IMR-90 (cell line): ENCODE results near the gene DYSF. TPM values are rescaled to one million over a fixed set of nuclear protein-coding genes. Genes with fewer than 3 reads are reported as not detected.

Experiments
- ATAC-seq: fragments of 200-7000 bp; cut with Tn5 transposase; 2 replicates; pipeline ENCODE4 v1.9.1; 2020; ENCODE audit warnings: low read depth, mild to moderate bottlenecking, moderate library complexity
- BruUV-seq: library from RNA; stranded (reverse); fragments of 400-500 nt; replicated peaks from 2 replicates; lab custom pipeline; 2021; lab: Mats Ljungman, UMichigan
- CTCF ChIA-PET: fragments of 300-600 bp; formaldehyde crosslinking; extraction: SDS; loops from one replicate; lab custom pipeline; 2021; ENCODE audit warnings: antibody characterized with exemption; lab: Yijun Ruan, JAX
- POLR2A ChIA-PET: fragments of 300-600 bp; sonication (Branson Sonifier 250); formaldehyde crosslinking; loops from one replicate; lab custom pipeline; 2022; ENCODE audit warnings: antibody characterized with exemption; ENCODE audit not compliant: unreplicated experiment; lab: Charles Lee
- DNase-seq: peaks from one replicate; pipeline ENCODE4 v3.0.0; 2013
- H2AFZ ChIP-seq: replicated peaks from 2 replicates; pipeline ENCODE3; 2013; ENCODE audit warnings: low read length, mild to moderate bottlenecking; ENCODE audit not compliant: poor library complexity
- H2AK5ac ChIP-seq: 2 replicates; pipeline ENCODE4 v1.6.1; 2013; ENCODE audit warnings: low read depth, low read length, inconsistent platforms
- H2AK9ac ChIP-seq: replicated peaks from 2 replicates; pipeline ENCODE3; 2013; ENCODE audit warnings: mild to moderate bottlenecking, low read depth, low read length, moderate library complexity; ENCODE audit not compliant: poor library complexity
- H2BK120ac ChIP-seq: 2 replicates; pipeline ENCODE4 v1.6.1; 2013; ENCODE audit warnings: low read depth, low read length, inconsistent platforms
- H2BK15ac ChIP-seq: 3 replicates; pipeline ENCODE4 v1.6.1; 2013; ENCODE audit warnings: low read depth, low read length, inconsistent platforms
- H2BK20ac ChIP-seq: 2 replicates; pipeline ENCODE4 v1.6.1; 2013; ENCODE audit warnings: low read depth, mild to moderate bottlenecking, inconsistent platforms, low read length, moderate library complexity
- H2BK5ac ChIP-seq: 2 replicates; pipeline ENCODE4 v1.6.1; 2013; ENCODE audit warnings: mild to moderate bottlenecking, low read depth, low read length, inconsistent platforms; ENCODE audit not compliant: poor library complexity, severe bottlenecking
- H3K14ac ChIP-seq: replicated peaks from 2 replicates; pipeline ENCODE4 v1.6.1; 2013; ENCODE audit warnings: low read depth, low read length, inconsistent platforms
- H3K18ac ChIP-seq: 2 replicates; pipeline ENCODE4 v1.6.1; 2013; ENCODE audit warnings: low read depth, low read length, control low read depth
- H3K23ac ChIP-seq: 2 replicates; pipeline ENCODE4 v1.6.1; 2013; ENCODE audit warnings: low read depth, low read length, inconsistent platforms
- H3K27ac ChIP-seq: 2 replicates; pipeline ENCODE4 v1.5.1; 2013; ENCODE audit warnings: mild to moderate bottlenecking, control low read depth, low read length; ENCODE audit not compliant: insufficient read depth
- H3K27me3 ChIP-seq: 2 replicates; pipeline ENCODE4 v1.6.1; 2013; ENCODE audit warnings: low read length; ENCODE audit not compliant: control insufficient read depth, insufficient read depth
- H3K36me3 ChIP-seq: 2 replicates; pipeline ENCODE4 v1.6.1; 2013; ENCODE audit warnings: low read length, mixed read lengths; ENCODE audit not compliant: control insufficient read depth, insufficient read depth
- H3K4ac ChIP-seq: 2 replicates; pipeline ENCODE4 v1.6.1; 2013; ENCODE audit warnings: low read depth, low read length, inconsistent platforms
- H3K4me1 ChIP-seq: 2 replicates; pipeline ENCODE4 v1.6.1; 2013; ENCODE audit warnings: low read length, mixed read lengths; ENCODE audit not compliant: control insufficient read depth, insufficient read depth
- H3K4me2 ChIP-seq: 2 replicates; pipeline ENCODE4 v1.6.1; 2013; ENCODE audit warnings: low read depth, mild to moderate bottlenecking, control low read depth, low read length, moderate library complexity
- H3K4me3 ChIP-seq: 2 replicates; pipeline ENCODE4 v1.5.1; 2013; ENCODE audit warnings: low read depth, mild to moderate bottlenecking, control low read depth, low read length, moderate library complexity; ENCODE audit not compliant: insufficient read depth
- H3K56ac ChIP-seq: 2 replicates; pipeline ENCODE4 v1.6.1; 2013; ENCODE audit warnings: low read length, inconsistent platforms; ENCODE audit not compliant: insufficient read depth; ENCODE audit errors: extremely low read depth
- H3K79me1 ChIP-seq, 2 experiments: 2 replicates each; pipeline ENCODE4 v1.6.1; 2013; ENCODE audit warnings: low read length in 2 of 2, inconsistent platforms in 1 of 2, low read depth in 1 of 2
- H3K9ac ChIP-seq: 2 replicates; pipeline ENCODE4 v1.6.1; 2013; ENCODE audit warnings: low read depth, low read length, control low read depth
- H3K9me1 ChIP-seq: 2 replicates; pipeline ENCODE4 v1.6.1; 2013; ENCODE audit warnings: low read length, inconsistent platforms; ENCODE audit not compliant: insufficient read depth
- H3K9me3 ChIP-seq: 2 replicates; pipeline ENCODE4 v1.6.1; 2013; ENCODE audit warnings: low read length; ENCODE audit not compliant: control insufficient read depth, insufficient read depth
- H4K20me1 ChIP-seq: 2 replicates; pipeline ENCODE4 v1.6.1; 2013; ENCODE audit warnings: low read length, inconsistent platforms; ENCODE audit not compliant: insufficient read depth
- H4K5ac ChIP-seq: 2 replicates; pipeline ENCODE4 v1.6.1; 2013; ENCODE audit warnings: mild to moderate bottlenecking, low read depth, low read length, control low read depth
- H4K8ac ChIP-seq, 2 experiments: 2 replicates each; pipeline ENCODE4 v1.6.1; 2013; ENCODE audit warnings: low read depth in 2 of 2, low read length in 2 of 2, control low read depth in 1 of 2, inconsistent platforms in 1 of 2
- H4K91ac ChIP-seq: 2 replicates; pipeline ENCODE4 v1.6.1; 2013; ENCODE audit warnings: low read depth, low read length, inconsistent platforms; ENCODE audit not compliant: insufficient read depth
- BHLHE40 ChIP-seq: fragments of 150-350 bp; IDR thresholded peaks from 2 replicates; pipeline ENCODE4 v1.6.1; 2016; ENCODE audit warnings: mild to moderate bottlenecking, low read depth, low read length
- CEBPB ChIP-seq: IDR thresholded peaks from 2 replicates; pipeline ENCODE4 v1.6.1; 2012; ENCODE audit warnings: low read depth, low read length, improper control_type of control experiment
- CHD1 ChIP-seq: IDR thresholded peaks from 2 replicates; pipeline ENCODE4 v1.6.1; 2012; ENCODE audit warnings: low read depth, low read length, improper control_type of control experiment
- FOS ChIP-seq: fragments of 150-350 bp; IDR thresholded peaks from 2 replicates; pipeline ENCODE4 v1.6.1; 2016; ENCODE audit warnings: low read depth, low read length
- MAFK ChIP-seq: IDR thresholded peaks from 2 replicates; pipeline ENCODE4 v1.6.1; 2012; ENCODE audit warnings: low read depth, low read length, improper control_type of control experiment
- MAZ ChIP-seq: IDR thresholded peaks from 2 replicates; pipeline ENCODE4 v1.6.1; 2012; ENCODE audit warnings: low read depth, mild to moderate bottlenecking, low read length, improper control_type of control experiment, moderate library complexity, borderline replicate concordance
- MXI1 ChIP-seq: IDR thresholded peaks from 2 replicates; pipeline ENCODE4 v1.6.1; 2012; ENCODE audit warnings: low read depth, mild to moderate bottlenecking, low read length, moderate library complexity, borderline replicate concordance
- NFE2L2 ChIP-seq: fragments of 150-350 bp; IDR thresholded peaks from 2 replicates; pipeline ENCODE4 v1.6.1; 2016; ENCODE audit warnings: low read depth, mild to moderate bottlenecking, low read length
- POLR2A ChIP-seq: IDR thresholded peaks from 2 replicates; pipeline ENCODE4 v1.6.1; 2012; ENCODE audit warnings: mild to moderate bottlenecking, low read depth, low read length
- RAD21 ChIP-seq: IDR thresholded peaks from 2 replicates; pipeline ENCODE4 v1.6.1; 2012; ENCODE audit warnings: low read length, improper control_type of control experiment
- RCOR1 ChIP-seq: IDR thresholded peaks from 2 replicates; pipeline ENCODE4 v1.6.1; 2012; ENCODE audit warnings: mild to moderate bottlenecking, low read length, improper control_type of control experiment; ENCODE audit not compliant: insufficient replicate concordance
- RFX5 ChIP-seq: IDR thresholded peaks from 2 replicates; pipeline ENCODE4 v1.8.0; 2012; ENCODE audit warnings: low read depth, mild to moderate bottlenecking, low read length, moderate library complexity
- WGBS, 2 experiments: methylation state at CpG; one replicate each; pipeline versions ENCODE4 v1.1.5 to v1.1.7; 2013; ENCODE audit warnings: missing lambda C conversion rate in 2 of 2; ENCODE audit not compliant: insufficient read length in 1 of 2; ENCODE audit errors: extremely low coverage in 2 of 2; 5-methylcytosine and 5-hydroxymethylcytosine counted together
- dilution Hi-C: fragments of 300-500 bp; cut with HindIII; formaldehyde crosslinking; loops from one replicate; pipeline ENCODE4 v1.14.3; 2018; ENCODE audit warnings: low sequenced_read_pairs; ENCODE audit not compliant: unreplicated experiment
- in situ Hi-C: fragments of 300-500 bp; cut with MboI; formaldehyde crosslinking; loops from 3 replicates; pipeline ENCODE4 v1.14.3; 2019; ENCODE audit warnings: low sequenced_read_pairs, inconsistent platforms, mixed read lengths
- intact Hi-C: fragments of 100-400 bp; cut with micrococcal nuclease; formaldehyde crosslinking; loops from 2 replicates; pipeline ENCODE4 v1.10.0; 2022
- polyA plus RNA-seq, 3 experiments: library from polyadenylated mRNA; depleted of rRNA; stranded (reverse); fragments of >200 nt; gene quantifications; 2 replicates each; pipeline ENCODE4 v1.2.3, GENCODE V29; 2012; ENCODE audit warnings: low replicate concordance in 1 of 3
- total RNA-seq: library from RNA; depleted of rRNA; stranded (reverse); fragments of >200 nt; gene quantifications from 2 replicates; pipeline ENCODE4 v1.2.3, GENCODE V29; 2012
- TF ChIP-seq, protein P1 (sequence below): conservative IDR thresholded peaks from 2 replicates; pipeline ENCODE4 v1.5.1; 2012; ENCODE audit warnings: mild to moderate bottlenecking, low read depth, low read length, improper control_type of control experiment

Gene DYSF
- total and polyA plus RNA-seq, 2 of the 4 experiments (the other 2 are of a cell fraction): 0.09 to 0.18 TPM

DNA sequence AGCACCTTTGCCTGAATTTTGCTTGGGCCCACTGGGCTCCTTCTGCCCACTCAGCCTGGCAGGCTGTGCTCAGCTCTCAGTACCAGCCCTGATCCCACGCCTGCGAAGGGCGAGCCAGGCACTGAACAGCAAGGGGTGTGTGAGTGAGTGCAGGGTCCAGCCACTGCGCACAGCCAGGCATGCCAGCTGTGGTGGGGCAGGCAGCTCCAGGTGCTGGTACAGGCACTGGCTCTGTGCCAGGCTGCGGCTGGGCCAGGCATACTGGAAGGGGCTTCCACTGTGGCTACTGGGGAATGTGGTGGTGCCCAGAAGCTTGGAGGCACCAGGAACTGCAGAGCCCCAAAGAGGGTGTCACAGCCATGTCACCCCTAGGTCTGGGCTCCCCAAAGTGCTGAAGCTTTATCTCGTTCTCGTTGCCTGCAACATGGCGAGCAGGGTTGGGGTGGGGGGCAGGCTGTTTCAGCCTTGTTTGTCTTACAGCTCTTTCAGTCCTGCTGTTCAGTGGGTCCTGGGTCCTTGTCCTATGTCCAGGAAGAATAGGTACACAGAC is 8.8 kb downstream of the DYSF start (continued):
- TF ChIP-seq FOS (no peak), MAZ (no peak), BHLHE40 (no peak), RAD21 (no peak), POLR2A (no peak), MAFK (no peak)

DNA sequence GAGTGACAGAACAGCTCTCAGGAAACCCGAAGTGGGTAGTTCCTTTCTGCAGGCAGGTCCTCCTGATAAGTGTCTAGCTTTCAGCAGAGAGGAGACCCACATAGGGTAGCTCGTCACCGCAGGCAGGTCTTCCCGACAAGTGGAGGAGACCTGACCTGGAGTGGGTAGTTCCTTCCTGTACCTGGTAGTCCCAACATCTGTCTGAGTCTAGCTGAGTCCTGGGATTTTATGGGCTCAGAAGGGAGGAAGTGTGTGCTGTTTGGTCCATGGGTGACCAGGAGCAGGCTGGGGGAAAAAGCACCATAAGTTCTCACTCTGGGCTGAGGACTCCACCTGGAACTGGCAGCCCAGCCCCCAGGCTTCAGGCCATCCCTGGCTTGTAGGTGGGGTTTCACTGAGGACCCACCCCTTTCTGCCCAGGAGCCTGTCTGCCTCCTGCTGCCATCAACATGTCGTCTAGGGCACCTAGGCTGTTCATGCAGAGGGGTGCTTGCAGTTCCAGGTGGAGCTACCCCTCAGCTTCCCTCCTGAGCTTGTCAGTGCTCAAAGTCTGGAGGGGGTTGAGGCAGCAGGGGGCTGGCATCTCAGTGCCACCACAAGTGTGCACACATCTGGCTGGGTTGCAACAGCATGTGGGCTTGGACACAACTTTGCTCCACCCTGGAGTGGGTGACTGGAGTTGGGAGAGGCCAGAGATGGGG is 9.4 kb downstream of the DYSF start:
- dilution Hi-C loops (no loop called here), intact Hi-C loops (no loop called here), in situ Hi-C loops (no loop called here)
- H3K18ac ChIP-seq: no peak overlapping the region
- H2BK20ac ChIP-seq: no peak overlapping the region
- peaks cover 3% of the 10 kb centered on the region; the same call in 1 of the 2 replicates for H3K4me1 ChIP-seq
- no peak overlapping the region for H3K9ac ChIP-seq
- no peak overlapping the region for H4K5ac ChIP-seq
- H2AK5ac ChIP-seq: no peak overlapping the region
- H3K4ac ChIP-seq: no peak overlapping the region
- H3K56ac ChIP-seq: no peak overlapping the region
- POLR2A ChIA-PET: no interaction called here
- H2BK15ac ChIP-seq: no peak overlapping the region
- no peaks in the 10 kb centered on the region for H4K20me1 ChIP-seq
- no peaks in the 10 kb centered on the region for H3K36me3 ChIP-seq
- H3K23ac ChIP-seq: no peak overlapping the region
- H2BK120ac ChIP-seq: no peak overlapping the region
- no peak overlapping the region for H2AFZ ChIP-seq
- BruUV-seq: no TSS peak
- H2AK9ac ChIP-seq: no peak overlapping the region
- H3K9me3 ChIP-seq: peaks cover 8% of the 10 kb centered on the region
- CTCF ChIA-PET: no interaction called here
- ATAC-seq: no peak
- no peak overlapping the region for H4K8ac ChIP-seq
- H4K91ac ChIP-seq: no peak overlapping the region
- no peak overlapping the region for H3K27ac ChIP-seq
- 0% methylated on average over 1 of the region's 5 CpGs; no CpG with 5 or more reads in 1 of the 2 experiments for WGBS, 2 experiments
- TF ChIP-seq FOS (no peak), MXI1 (no peak), MAZ (no peak), RAD21 (no peak), CHD1 (no peak), MAFK (no peak), NFE2L2 (no peak), RCOR1 (no peak), CEBPB (no peak), RFX5 (no peak)
- TF ChIP-seq, protein P1, sequence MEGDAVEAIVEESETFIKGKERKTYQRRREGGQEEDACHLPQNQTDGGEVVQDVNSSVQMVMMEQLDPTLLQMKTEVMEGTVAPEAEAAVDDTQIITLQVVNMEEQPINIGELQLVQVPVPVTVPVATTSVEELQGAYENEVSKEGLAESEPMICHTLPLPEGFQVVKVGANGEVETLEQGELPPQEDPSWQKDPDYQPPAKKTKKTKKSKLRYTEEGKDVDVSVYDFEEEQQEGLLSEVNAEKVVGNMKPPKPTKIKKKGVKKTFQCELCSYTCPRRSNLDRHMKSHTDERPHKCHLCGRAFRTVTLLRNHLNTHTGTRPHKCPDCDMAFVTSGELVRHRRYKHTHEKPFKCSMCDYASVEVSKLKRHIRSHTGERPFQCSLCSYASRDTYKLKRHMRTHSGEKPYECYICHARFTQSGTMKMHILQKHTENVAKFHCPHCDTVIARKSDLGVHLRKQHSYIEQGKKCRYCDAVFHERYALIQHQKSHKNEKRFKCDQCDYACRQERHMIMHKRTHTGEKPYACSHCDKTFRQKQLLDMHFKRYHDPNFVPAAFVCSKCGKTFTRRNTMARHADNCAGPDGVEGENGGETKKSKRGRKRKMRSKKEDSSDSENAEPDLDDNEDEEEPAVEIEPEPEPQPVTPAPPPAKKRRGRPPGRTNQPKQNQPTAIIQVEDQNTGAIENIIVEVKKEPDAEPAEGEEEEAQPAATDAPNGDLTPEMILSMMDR: no peak
- no peak overlapping the region for H3K4me2 ChIP-seq
- no peak overlapping the region for H3K4me3 ChIP-seq
- DNase-seq: no peak
- no peak overlapping the region for H2BK5ac ChIP-seq
- no peak overlapping the region for H3K14ac ChIP-seq
- peaks cover 53% of the 10 kb centered on the region for H3K27me3 ChIP-seq
- no peaks in the 10 kb centered on the region; the same call in 1 of the 2 replicates for H3K9me1 ChIP-seq
- no peaks in the 10 kb centered on the region for H3K79me1 ChIP-seq
